Measurements from ENCODE around the gene RAB41. TPM values are rescaled to one million over a fixed set of nuclear protein-coding genes. Genes with fewer than 3 reads are reported as not detected.
"Not testable (repeated sequence)": the region's sequence is repeated elsewhere in the genome, so short reads cannot be mapped to it uniquely, and the experiment has no call there.

Gene RAB41
- total RNA-seq, 1 donor from 2014 or later, result not detected

DNA sequence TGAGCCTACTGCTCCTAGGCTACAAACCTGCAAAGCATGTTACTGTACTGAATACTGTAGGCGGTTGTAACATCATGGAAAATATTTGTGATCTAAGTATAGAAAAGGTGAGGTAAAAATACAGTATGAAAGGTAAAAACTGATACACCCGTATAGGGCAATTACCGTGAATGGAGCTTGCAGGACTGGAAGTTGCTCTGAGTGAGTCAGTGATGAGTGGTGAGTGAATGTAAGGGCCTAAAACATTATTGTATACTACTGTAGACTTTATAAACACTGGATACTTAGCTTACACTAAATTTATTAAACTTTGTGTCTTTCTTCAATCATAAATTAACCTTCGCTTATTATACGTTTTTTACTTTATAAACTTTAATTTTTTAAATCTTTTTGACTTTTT lies 11.6 kb downstream of the RAB41 start:
- Mint-ChIP-seq H3K4me1 (peaks cover 22% of the 10 kb centered on the region), H3K27ac (no peak overlapping the region), H3K27me3 (ENCODE audit: low read depth) (no peaks in the 10 kb centered on the region), H3K36me3 (no peaks in the 10 kb centered on the region), H3K9me3 (no peaks in the 10 kb centered on the region), H3K4me3 (no peak overlapping the region)
- TF ChIP-seq, protein P1, sequence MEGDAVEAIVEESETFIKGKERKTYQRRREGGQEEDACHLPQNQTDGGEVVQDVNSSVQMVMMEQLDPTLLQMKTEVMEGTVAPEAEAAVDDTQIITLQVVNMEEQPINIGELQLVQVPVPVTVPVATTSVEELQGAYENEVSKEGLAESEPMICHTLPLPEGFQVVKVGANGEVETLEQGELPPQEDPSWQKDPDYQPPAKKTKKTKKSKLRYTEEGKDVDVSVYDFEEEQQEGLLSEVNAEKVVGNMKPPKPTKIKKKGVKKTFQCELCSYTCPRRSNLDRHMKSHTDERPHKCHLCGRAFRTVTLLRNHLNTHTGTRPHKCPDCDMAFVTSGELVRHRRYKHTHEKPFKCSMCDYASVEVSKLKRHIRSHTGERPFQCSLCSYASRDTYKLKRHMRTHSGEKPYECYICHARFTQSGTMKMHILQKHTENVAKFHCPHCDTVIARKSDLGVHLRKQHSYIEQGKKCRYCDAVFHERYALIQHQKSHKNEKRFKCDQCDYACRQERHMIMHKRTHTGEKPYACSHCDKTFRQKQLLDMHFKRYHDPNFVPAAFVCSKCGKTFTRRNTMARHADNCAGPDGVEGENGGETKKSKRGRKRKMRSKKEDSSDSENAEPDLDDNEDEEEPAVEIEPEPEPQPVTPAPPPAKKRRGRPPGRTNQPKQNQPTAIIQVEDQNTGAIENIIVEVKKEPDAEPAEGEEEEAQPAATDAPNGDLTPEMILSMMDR (IDR thresholded peaks at IDR 0.05; ENCODE audit: unreplicated experiment), result no peak
- DNase-seq (ENCODE audit: low spot score in 2 of 2, unreplicated experiment in 2 of 2), result no peak

DNA sequence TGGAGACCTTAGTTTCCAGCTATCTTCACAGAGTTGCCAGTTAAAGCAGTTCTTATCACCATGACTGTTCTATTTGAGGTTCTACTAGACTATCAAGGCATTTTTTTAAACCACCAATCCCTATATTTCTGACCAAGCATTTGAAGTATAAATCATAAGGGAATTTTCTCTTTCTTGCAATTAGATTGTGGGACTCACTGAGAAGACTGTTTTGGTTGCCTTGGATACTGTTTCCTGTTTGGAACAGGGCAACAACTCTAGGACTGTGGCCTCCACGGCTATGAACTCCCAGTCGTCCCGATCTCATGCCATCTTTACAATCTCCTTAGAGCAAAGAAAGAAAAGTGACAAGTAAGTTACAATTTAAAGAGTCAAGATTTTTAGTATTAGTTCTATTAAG lies 19.7 kb downstream of the RAB41 start:
- H3K9me3 Mint-ChIP-seq, result peaks cover 19% of the 10 kb centered on the region
- TF ChIP-seq, protein P1 (IDR thresholded peaks at IDR 0.05; ENCODE audit: unreplicated experiment), result no peak
- H3K4me1 Mint-ChIP-seq, result no peaks in the 10 kb centered on the region
- no peaks in the 10 kb centered on the region for H3K27me3 Mint-ChIP-seq (ENCODE audit: low read depth)
- DNase-seq (ENCODE audit: low spot score in 2 of 2, unreplicated experiment in 2 of 2), result no peak
- H3K27ac Mint-ChIP-seq, result no peak overlapping the region
- peaks cover 9% of the 10 kb centered on the region for H3K36me3 Mint-ChIP-seq
- no peak overlapping the region for H3K4me3 Mint-ChIP-seq

DNA sequence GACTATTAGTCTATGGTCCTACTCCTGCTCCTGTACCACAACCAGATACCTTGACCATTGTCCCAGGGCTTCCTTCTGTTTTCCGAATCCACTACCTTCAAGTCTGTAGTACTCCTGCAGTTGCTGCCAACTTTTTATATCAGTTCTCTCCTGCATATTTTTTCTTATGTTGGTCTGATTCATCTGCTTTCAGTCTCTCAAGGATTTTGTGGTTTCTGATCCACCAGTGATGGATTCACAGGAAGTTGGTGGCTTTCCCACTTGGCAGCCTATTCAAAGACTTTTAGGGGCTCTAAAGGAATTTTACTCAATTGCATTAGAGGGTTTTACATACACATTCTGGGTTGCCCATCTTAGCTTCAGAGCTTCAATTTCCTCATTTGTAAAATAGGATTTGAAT lies 31.5 kb downstream of the RAB41 start:
- Mint-ChIP-seq H3K9me3 (peaks cover 37% of the 10 kb centered on the region), H3K4me3 (no peak overlapping the region), H3K36me3 (peaks cover 13% of the 10 kb centered on the region), H3K27ac (no peak overlapping the region), H3K4me1 (no peaks in the 10 kb centered on the region), H3K27me3 (ENCODE audit: low read depth) (no peaks in the 10 kb centered on the region)
- DNase-seq (ENCODE audit: low spot score in 2 of 2, unreplicated experiment in 2 of 2), result no peak
- TF ChIP-seq, protein P1 (IDR thresholded peaks at IDR 0.05; ENCODE audit: unreplicated experiment), result no peak

DNA sequence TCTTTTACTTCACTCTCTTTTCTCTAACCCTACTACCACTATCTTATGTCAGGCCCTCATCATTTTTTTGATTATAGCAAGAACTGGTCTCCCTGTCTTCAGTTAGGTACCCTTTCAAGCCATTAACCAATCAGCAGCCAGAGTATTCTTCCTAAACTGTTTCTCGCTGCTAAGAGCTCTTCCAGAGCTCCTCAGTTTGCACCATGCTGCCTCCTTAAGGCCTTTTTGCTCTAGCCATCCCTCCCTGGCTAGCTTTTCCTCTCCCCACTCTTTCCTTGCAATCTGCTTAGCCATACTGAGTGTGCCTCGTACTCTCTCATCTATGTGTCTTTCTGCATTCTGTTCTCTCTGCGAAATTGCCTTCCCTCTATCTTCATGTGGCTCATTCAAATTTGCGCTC lies 40.8 kb downstream of the RAB41 start:
- TF ChIP-seq, protein P1 (IDR thresholded peaks at IDR 0.05; ENCODE audit: unreplicated experiment), result no peak
- no peak for DNase-seq (ENCODE audit: low spot score in 2 of 2, unreplicated experiment in 2 of 2)
- H3K4me3 Mint-ChIP-seq, result no peak overlapping the region
- no peak overlapping the region for H3K27ac Mint-ChIP-seq
- no peaks in the 10 kb centered on the region for H3K36me3 Mint-ChIP-seq
- H3K27me3 Mint-ChIP-seq (ENCODE audit: low read depth), result no peaks in the 10 kb centered on the region
- peaks cover 17% of the 10 kb centered on the region for H3K4me1 Mint-ChIP-seq
- peaks cover 10% of the 10 kb centered on the region for H3K9me3 Mint-ChIP-seq

DNA sequence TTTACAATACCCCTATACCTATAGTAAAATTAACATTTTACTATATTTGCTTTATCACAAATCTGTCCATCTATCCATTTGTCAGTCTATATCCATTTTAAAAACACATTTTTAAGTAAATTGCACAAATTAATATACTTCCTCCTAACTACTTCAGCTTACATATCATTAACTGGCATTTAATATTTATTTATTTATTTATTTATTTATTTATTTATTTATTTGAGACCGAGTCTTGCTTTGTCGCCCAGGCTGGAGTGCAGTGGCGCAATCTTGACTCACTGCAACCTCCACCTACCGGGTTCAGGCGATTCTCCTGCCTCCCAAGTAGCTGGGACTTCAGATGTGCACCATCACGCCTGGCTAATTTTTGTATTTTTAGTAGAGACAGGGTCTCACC lies 41.7 kb downstream of the RAB41 start:
- H3K4me3 Mint-ChIP-seq; H3K36me3 Mint-ChIP-seq; H3K27me3 Mint-ChIP-seq (ENCODE audit: low read depth); H3K27ac Mint-ChIP-seq; DNase-seq (ENCODE audit: low spot score in 2 of 2, unreplicated experiment in 2 of 2): not testable (repeated sequence)
- H3K4me1 Mint-ChIP-seq, result peaks cover 17% of the 10 kb centered on the region
- H3K9me3 Mint-ChIP-seq, result peaks cover 11% of the 10 kb centered on the region

DNA sequence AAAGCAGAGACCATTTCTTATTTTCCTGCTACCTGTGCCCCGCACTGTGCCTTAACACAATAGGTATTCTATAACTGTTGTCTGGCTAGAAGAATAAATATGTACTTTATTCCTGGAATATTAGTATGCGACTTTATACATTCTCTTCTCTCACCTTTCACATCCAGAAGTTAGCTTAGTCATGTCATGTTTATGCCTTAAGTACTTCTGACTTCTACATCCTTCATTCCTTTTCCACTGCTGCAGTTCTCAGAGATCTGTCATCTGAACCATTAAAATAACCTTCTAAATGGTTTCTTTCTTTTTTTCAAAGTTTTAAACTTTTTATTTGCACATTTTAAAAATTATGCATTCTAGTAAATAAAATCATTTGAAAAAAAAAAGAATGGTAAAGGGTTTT lies 42.4 kb downstream of the RAB41 start:
- Mint-ChIP-seq H3K9me3 (peaks cover 11% of the 10 kb centered on the region), H3K36me3 (no peaks in the 10 kb centered on the region), H3K4me1 (peaks cover 17% of the 10 kb centered on the region), H3K4me3 (no peak overlapping the region), H3K27me3 (ENCODE audit: low read depth) (no peaks in the 10 kb centered on the region), H3K27ac (no peak overlapping the region)
- TF ChIP-seq, protein P1 (IDR thresholded peaks at IDR 0.05; ENCODE audit: unreplicated experiment), result no peak
- no peak for DNase-seq (ENCODE audit: low spot score in 2 of 2, unreplicated experiment in 2 of 2)
